ENCODE data around the gene CENPT. TPM values are rescaled to one million over a fixed set of nuclear protein-coding genes. Genes with fewer than 3 reads are reported as not detected.

Gene CENPT
- total and polyA plus RNA-seq, 2 of the 13 experiments (the other 11 are each of a cell fraction or from before 2014, with no cell fraction given), result 40.9 to 43.3 TPM

DNA sequence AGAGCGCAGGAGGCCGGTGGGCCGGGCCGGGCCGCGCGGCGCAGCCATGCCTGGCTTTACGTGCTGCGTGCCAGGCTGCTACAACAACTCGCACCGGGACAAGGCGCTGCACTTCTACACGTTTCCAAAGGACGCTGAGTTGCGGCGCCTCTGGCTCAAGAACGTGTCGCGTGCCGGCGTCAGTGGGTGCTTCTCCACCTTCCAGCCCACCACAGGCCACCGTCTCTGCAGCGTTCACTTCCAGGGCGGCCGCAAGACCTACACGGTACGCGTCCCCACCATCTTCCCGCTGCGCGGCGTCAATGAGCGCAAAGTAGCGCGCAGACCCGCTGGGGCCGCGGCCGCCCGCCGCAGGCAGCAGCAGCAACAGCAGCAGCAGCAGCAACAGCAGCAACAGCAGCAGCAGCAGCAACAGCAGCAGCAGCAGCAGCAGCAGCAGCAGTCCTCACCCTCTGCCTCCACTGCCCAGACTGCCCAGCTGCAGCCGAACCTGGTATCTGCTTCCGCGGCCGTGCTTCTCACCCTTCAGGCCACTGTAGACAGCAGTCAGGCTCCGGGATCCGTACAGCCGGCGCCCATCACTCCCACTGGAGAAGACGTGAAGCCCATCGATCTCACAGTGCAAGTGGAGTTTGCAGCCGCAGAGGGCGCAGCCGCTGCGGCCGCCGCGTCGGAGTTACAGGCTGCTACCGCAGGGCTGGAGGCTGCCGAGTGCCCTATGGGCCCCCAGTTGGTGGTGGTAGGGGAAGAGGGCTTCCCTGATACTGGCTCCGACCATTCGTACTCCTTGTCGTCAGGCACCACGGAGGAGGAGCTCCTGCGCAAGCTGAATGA lies 4.8 kb downstream of the CENPT start (continued):
- TF ChIP-seq, protein P1, sequence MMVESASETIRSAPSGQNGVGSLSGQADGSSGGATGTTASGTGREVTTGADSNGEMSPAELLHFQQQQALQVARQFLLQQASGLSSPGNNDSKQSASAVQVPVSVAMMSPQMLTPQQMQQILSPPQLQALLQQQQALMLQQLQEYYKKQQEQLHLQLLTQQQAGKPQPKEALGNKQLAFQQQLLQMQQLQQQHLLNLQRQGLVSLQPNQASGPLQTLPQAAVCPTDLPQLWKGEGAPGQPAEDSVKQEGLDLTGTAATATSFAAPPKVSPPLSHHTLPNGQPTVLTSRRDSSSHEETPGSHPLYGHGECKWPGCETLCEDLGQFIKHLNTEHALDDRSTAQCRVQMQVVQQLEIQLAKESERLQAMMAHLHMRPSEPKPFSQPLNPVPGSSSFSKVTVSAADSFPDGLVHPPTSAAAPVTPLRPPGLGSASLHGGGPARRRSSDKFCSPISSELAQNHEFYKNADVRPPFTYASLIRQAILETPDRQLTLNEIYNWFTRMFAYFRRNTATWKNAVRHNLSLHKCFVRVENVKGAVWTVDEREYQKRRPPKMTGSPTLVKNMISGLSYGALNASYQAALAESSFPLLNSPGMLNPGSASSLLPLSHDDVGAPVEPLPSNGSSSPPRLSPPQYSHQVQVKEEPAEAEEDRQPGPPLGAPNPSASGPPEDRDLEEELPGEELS (CRISPR knock-in tag; IDR thresholded peaks at IDR 0.05), result no peak; the same call in 1 of the 2 replicates
- TF ChIP-seq DNMT1 (CRISPR knock-in tag; IDR thresholded peaks at IDR 0.05) (peak; percentile 86), SMAD1 (CRISPR knock-in tag; IDR thresholded peaks at IDR 0.05; ENCODE audit: borderline replicate concordance, low read depth) (no peak; the same call in 1 of the 2 replicates), ZBTB7A (CRISPR knock-in tag; IDR thresholded peaks at IDR 0.05) (peak; percentile 69; the same call in 1 of the 2 replicates), ASH2L (IDR thresholded peaks at IDR 0.05; ENCODE audit: insufficient read length, low read depth, low read length) (peak; percentile 26), SMYD3 (CRISPR knock-in tag; IDR thresholded peaks at IDR 0.05) (no peak), RBFOX2 (IDR thresholded peaks at IDR 0.05; ENCODE audit: low read depth, low read length) (peak; percentile 66), ZFP36 (IDR thresholded peaks at IDR 0.05; ENCODE audit: borderline replicate concordance, low read depth, low read length, partially characterized antibody) (no peak), PCBP1 (IDR thresholded peaks at IDR 0.05; ENCODE audit: borderline replicate concordance, low read depth, low read length) (no peak), ZNF44 (CRISPR knock-in tag; IDR thresholded peaks at IDR 0.05) (peak; percentile 87), MEIS1 (CRISPR knock-in tag; IDR thresholded peaks at IDR 0.05; ENCODE audit: borderline replicate concordance) (peak; percentile 36), SOX5 (CRISPR knock-in tag; IDR thresholded peaks at IDR 0.05; ENCODE audit: borderline replicate concordance) (no peak), SRF (IDR thresholded peaks at IDR 0.05; ENCODE audit: low read depth, low read length) (no peak), XRCC5 (optimal IDR thresholded peaks at IDR 0.05; ENCODE audit: low read length) (peak; percentile 81), ZNF749 (CRISPR knock-in tag; IDR thresholded peaks at IDR 0.05; ENCODE audit: borderline replicate concordance) (no peak), STAG1 (CRISPR knock-in tag; IDR thresholded peaks at IDR 0.05) (peak; percentile 49), CENPT (CRISPR knock-in tag; IDR thresholded peaks at IDR 0.05; ENCODE audit: low read depth) (no peak), SALL1 (CRISPR knock-in tag; IDR thresholded peaks at IDR 0.05) (peak; percentile 34)
- TF ChIP-seq, protein P2, sequence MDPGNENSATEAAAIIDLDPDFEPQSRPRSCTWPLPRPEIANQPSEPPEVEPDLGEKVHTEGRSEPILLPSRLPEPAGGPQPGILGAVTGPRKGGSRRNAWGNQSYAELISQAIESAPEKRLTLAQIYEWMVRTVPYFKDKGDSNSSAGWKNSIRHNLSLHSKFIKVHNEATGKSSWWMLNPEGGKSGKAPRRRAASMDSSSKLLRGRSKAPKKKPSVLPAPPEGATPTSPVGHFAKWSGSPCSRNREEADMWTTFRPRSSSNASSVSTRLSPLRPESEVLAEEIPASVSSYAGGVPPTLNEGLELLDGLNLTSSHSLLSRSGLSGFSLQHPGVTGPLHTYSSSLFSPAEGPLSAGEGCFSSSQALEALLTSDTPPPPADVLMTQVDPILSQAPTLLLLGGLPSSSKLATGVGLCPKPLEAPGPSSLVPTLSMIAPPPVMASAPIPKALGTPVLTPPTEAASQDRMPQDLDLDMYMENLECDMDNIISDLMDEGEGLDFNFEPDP (CRISPR knock-in tag; conservative IDR thresholded peaks at IDR 0.05), result 0 out of 2 replicates have a peak, but pooled peaks have one; percentile 75
- TF ChIP-seq, protein P3, sequence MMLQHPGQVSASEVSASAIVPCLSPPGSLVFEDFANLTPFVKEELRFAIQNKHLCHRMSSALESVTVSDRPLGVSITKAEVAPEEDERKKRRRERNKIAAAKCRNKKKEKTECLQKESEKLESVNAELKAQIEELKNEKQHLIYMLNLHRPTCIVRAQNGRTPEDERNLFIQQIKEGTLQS (CRISPR knock-in tag; IDR thresholded peaks at IDR 0.05), result 0 out of 2 replicates have a peak, but pooled peaks have one; percentile 18
- TF ChIP-seq, protein P4, sequence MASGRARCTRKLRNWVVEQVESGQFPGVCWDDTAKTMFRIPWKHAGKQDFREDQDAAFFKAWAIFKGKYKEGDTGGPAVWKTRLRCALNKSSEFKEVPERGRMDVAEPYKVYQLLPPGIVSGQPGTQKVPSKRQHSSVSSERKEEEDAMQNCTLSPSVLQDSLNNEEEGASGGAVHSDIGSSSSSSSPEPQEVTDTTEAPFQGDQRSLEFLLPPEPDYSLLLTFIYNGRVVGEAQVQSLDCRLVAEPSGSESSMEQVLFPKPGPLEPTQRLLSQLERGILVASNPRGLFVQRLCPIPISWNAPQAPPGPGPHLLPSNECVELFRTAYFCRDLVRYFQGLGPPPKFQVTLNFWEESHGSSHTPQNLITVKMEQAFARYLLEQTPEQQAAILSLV (CRISPR knock-in tag; IDR thresholded peaks at IDR 0.05; ENCODE audit: borderline replicate concordance), result peak; percentile 71; the same call in 1 of the 2 replicates
- TF ChIP-seq, protein P5, sequence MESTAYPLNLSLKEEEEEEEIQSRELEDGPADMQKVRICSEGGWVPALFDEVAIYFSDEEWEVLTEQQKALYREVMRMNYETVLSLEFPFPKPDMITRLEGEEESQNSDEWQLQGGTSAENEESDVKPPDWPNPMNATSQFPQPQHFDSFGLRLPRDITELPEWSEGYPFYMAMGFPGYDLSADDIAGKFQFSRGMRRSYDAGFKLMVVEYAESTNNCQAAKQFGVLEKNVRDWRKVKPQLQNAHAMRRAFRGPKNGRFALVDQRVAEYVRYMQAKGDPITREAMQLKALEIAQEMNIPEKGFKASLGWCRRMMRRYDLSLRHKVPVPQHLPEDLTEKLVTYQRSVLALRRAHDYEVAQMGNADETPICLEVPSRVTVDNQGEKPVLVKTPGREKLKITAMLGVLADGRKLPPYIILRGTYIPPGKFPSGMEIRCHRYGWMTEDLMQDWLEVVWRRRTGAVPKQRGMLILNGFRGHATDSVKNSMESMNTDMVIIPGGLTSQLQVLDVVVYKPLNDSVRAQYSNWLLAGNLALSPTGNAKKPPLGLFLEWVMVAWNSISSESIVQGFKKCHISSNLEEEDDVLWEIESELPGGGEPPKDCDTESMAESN (CRISPR knock-in tag; conservative IDR thresholded peaks at IDR 0.05), result peak; percentile 86
